A549 (cell line): Measurements from ENCODE around the gene RALGAPA1.

ENCODE experiments used
- CEBPB ChIP-seq, 2 experiments: fragments of >200 bp in 1 of 2; sonication (Bioruptor Twin) in 1 of 2; formaldehyde crosslinking in 1 of 2; IDR thresholded peaks; 2 replicates each; pipeline ENCODE4 v1.6.1; 2012 to 2016
- CTCF ChIP-seq: fragments of >200 bp; sonication (Bioruptor Twin); formaldehyde crosslinking; IDR thresholded peaks from 3 replicates; pipeline ENCODE4 v1.5.1; 2016
- MYC ChIP-seq: IDR thresholded peaks from 2 replicates; pipeline ENCODE4 v1.6.1; 2012; ENCODE audit warnings: mild to moderate bottlenecking, inconsistent platforms, low read length, improper control_type of control experiment, borderline replicate concordance
- NR3C1 ChIP-seq: fragments of >200 bp; sonication (Bioruptor Twin); formaldehyde crosslinking; IDR thresholded peaks from 3 replicates; pipeline ENCODE4 v1.6.1; 2017
- POLR2A ChIP-seq: IDR thresholded peaks from 2 replicates; pipeline ENCODE4 v1.6.1; 2012; ENCODE audit warnings: mild to moderate bottlenecking, low read length
- RAD21 ChIP-seq, 2 experiments: fragments of >200 bp in 1 of 2; sonication (Bioruptor Twin) in 1 of 2; formaldehyde crosslinking in 1 of 2; IDR thresholded peaks in 1 of 2; conservative IDR thresholded peaks in 1 of 2; 2 replicates in 1 of 2; 3 replicates in 1 of 2; pipeline ENCODE4 v1.6.1; 2012 to 2018; ENCODE audit warnings: inconsistent platforms in 1 of 2
- SREBF2 ChIP-seq: fragments of 450-650 bp; IDR thresholded peaks from 2 replicates; pipeline ENCODE4 v1.6.1; 2014; ENCODE audit warnings: mild to moderate bottlenecking, moderate library complexity
- ZFP36 ChIP-seq: fragments of 450-650 bp; IDR thresholded peaks from 2 replicates; pipeline ENCODE4 v1.6.1; 2014; ENCODE audit warnings: borderline replicate concordance; ENCODE audit not compliant: partially characterized antibody

DNA sequence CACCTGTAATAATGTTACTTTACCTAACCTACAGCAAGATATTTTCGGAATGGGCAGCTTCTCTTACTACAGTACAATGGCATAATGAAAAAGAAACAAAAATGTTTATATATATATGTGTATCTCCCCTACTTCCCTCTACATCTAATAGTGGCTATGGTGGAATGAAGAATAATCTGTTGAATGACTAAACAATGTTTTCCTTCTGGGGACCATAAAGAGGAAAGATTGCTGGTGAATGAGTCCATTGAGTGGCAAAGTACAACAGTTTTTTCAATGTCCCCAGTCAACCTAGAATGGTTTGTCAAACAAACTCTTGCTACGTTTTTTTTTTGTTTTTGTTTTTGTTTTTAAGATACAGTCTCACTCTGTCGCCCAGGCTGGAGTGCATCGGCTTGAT lies 47.2 kb downstream of the RALGAPA1 start:
- no peak for TF ChIP-seq POLR2A
- no peak for TF ChIP-seq CEBPB (IDR thresholded peaks at IDR 0.05)
- TF ChIP-seq CTCF, result no peak
- no peak for TF ChIP-seq ZFP36
- no peak for TF ChIP-seq SREBF2
- no peak for TF ChIP-seq NR3C1
- TF ChIP-seq MYC, result no peak
- TF ChIP-seq RAD21 (conservative IDR thresholded peaks at IDR 0.05 in 1 of 2, IDR thresholded peaks at IDR 0.05 in 1 of 2), result no peak
